GM23248 (cell line): ENCODE results near the gene SEMA4A.

Source experiments
- EZH2 ChIP-seq: fragments of 200-600 bp; sonication (generic); IDR thresholded peaks from 2 replicates; pipeline ENCODE4 v1.6.1; 2018; ENCODE audit warnings: antibody characterized with exemption, mild to moderate bottlenecking; ENCODE audit not compliant: insufficient read depth, poor library complexity, severe bottlenecking
- EZH2phosphoT487 ChIP-seq: fragments of 200-600 bp; sonication (generic); IDR thresholded peaks from 2 replicates; pipeline ENCODE4 v1.6.1; 2018; ENCODE audit warnings: antibody characterized with exemption, moderate library complexity, mild to moderate bottlenecking, low read depth; ENCODE audit not compliant: insufficient read depth

DNA sequence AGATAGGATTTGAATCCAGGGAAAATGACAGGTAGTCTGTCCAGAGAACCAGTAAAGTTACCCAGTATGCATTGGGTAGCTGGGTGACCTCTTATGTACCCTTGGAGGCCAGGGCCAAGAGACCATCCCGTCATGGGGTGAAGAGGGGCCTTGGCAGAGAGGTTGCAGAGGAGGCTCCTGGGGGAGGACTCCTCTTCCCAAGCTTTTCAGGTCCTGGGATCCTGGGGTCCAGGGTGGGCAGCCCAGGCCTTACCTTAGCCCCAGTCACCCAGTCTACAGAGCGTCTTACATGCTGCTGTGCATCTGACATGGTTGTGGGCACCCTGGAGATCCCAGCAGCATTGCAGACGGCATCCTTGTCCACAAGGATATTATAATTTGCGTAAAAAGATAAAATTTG is 73.4 kb downstream of the SEMA4A start:
- TF ChIP-seq EZH2, result no peak
- TF ChIP-seq EZH2phosphoT487, result no peak
